HT1080 (cell line): ENCODE results near the gene SOX12. TPM values are rescaled to one million over a fixed set of nuclear protein-coding genes. Genes with fewer than 3 reads are reported as not detected.
A peak's percentile ranks its signal among the peaks of the same experiment; 100 is the strongest.

Experiments used
- DNase-seq: peaks from one replicate; pipeline ENCODE4 v3.0.0-alpha.2; 2015; ENCODE audit warnings: low read depth
- polyA plus RNA-seq, 2 experiments: library from polyadenylated mRNA; depleted of rRNA; stranded (reverse); fragments of >200 nt; gene quantifications; 2 replicates each; pipeline ENCODE4 v1.2.3, GENCODE V29; 2015
- total RNA-seq: library from RNA; depleted of rRNA; stranded (reverse); fragments of >200 nt; shearing (Covaris generic); gene quantifications from 2 replicates; pipeline ENCODE4 v1.2.3, GENCODE V29; 2014; rRNA removed

SOX12 gene
- 8.7 and 13.2 TPM in 2 replicates for total RNA-seq
- polyA plus RNA-seq (2015; cell fraction: cytosol; rRNA removed) = 20.2 and 21.4 TPM in 2 replicates
- polyA plus RNA-seq (2015; cell fraction: nucleus; rRNA removed) = 19.2 and 20.0 TPM in 2 replicates

- DNase-seq = peak; percentile 93
These were observed at the start of gene SOX12 for GRCh38 chr20:325045-325888. Gene SOX12, plus strand, starts transcription at chr20:325552. Its CDS starts 373 bp downstream, at chr20:325925.

GRCh38 chr20:275791-276190 lies 49.6 kb upstream of the SOX12 start:
- no peak for DNase-seq

- no peak for DNase-seq
These were observed 48.5 kb upstream of the SOX12 start for GRCh38 chr20:276620-277495.

GRCh38 chr20:277496-277781 lies 47.9 kb upstream of the SOX12 start:
- DNase-seq = no peak

GRCh38 chr20:278181-278580 lies 47.2 kb upstream of the SOX12 start:
- DNase-seq = no peak

GRCh38 chr20:278607-279571 lies 46.5 kb upstream of the SOX12 start:
- DNase-seq = no peak

GRCh38 chr20:284172-284571 lies 41.2 kb upstream of the SOX12 start:
- no peak for DNase-seq

GRCh38 chr20:286508-286907 lies 38.8 kb upstream of the SOX12 start:
- DNase-seq = no peak

GRCh38 chr20:288956-289692 lies 36.2 kb upstream of the SOX12 start:
- no peak for DNase-seq

- DNase-seq = no peak
These were observed 35.7 kb upstream of the SOX12 start for GRCh38 chr20:289693-290083.

GRCh38 chr20:290084-290831 lies 35.1 kb upstream of the SOX12 start, which contains the start of gene C20orf96:
Gene C20orf96, minus strand, starts transcription at chr20:290750. Its CDS starts 140 bp downstream, at chr20:290610.
- DNase-seq = peak; percentile 89

- DNase-seq = no peak
These were observed 30.8 kb upstream of the SOX12 start for GRCh38 chr20:294602-295001.

- DNase-seq = no peak
These were observed 29.5 kb upstream of the SOX12 start for GRCh38 chr20:295804-296203.

- peak; percentile 97 for DNase-seq
These were observed 28.0 kb upstream of the SOX12 start, which contains the start of gene ZCCHC3 for GRCh38 chr20:297098-297924. Gene ZCCHC3, plus strand, starts transcription at chr20:297570. Its CDS starts 17 bp downstream, at chr20:297587.

GRCh38 chr20:297925-298775 lies 27.2 kb upstream of the SOX12 start:
- DNase-seq = peak; percentile 51

GRCh38 chr20:298776-299391 lies 26.5 kb upstream of the SOX12 start:
- DNase-seq = no peak
